Astrocyte of the cerebellum (primary cell): ENCODE results near the gene C10orf95.

Source experiments
- DNase-seq: peaks from one replicate; pipeline ENCODE4 v3.0.0-alpha.2; 2011; ENCODE audit warnings: low read depth
- H3K4me3 ChIP-seq: 2 replicates; pipeline ENCODE4 v1.5.1; 2011; ENCODE audit warnings: mild to moderate bottlenecking, low read depth, low read length, moderate library complexity
- in situ Hi-C: cut with HindIII; loops from 2 replicates; pipeline ENCODE4 v1.10.0; 2017; ENCODE audit warnings: low sequenced_read_pairs
- TF ChIP-seq, protein P1 (sequence below): IDR thresholded peaks from 2 replicates; pipeline ENCODE4 v1.5.1; 2012; ENCODE audit warnings: low read length, low read depth, moderate library complexity, mild to moderate bottlenecking; ENCODE audit errors: missing control alignments

C10orf95 gene

DNA sequence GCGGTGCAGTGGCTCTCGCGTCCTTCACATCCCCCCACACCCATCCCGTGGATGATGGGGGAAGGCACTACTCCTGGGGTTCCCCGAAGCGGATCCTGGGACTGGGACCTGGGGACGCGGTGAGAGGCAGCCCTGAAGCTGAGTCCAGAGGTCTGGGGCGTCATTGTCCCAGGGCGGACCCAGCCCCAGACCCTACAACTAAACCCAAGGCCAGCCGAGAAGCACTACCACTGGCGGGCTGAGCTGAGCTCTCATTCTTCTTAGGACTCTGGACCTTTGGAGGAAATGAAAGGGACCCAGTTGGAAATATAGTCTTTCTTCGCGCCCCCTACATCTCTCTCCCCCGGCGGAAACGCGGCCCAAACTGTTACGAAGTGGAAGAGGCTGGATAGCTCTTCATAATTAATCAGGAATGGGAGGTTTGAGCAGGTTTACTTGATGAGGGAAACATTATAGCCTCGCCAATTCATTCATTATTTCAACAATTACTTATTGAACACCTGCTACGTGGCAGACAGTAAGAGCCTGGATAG, 31.1 kb downstream of the C10orf95 start:
- peak overlapping the region; percentile 91 for H3K4me3 ChIP-seq
- TF ChIP-seq, protein P1, sequence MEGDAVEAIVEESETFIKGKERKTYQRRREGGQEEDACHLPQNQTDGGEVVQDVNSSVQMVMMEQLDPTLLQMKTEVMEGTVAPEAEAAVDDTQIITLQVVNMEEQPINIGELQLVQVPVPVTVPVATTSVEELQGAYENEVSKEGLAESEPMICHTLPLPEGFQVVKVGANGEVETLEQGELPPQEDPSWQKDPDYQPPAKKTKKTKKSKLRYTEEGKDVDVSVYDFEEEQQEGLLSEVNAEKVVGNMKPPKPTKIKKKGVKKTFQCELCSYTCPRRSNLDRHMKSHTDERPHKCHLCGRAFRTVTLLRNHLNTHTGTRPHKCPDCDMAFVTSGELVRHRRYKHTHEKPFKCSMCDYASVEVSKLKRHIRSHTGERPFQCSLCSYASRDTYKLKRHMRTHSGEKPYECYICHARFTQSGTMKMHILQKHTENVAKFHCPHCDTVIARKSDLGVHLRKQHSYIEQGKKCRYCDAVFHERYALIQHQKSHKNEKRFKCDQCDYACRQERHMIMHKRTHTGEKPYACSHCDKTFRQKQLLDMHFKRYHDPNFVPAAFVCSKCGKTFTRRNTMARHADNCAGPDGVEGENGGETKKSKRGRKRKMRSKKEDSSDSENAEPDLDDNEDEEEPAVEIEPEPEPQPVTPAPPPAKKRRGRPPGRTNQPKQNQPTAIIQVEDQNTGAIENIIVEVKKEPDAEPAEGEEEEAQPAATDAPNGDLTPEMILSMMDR: no peak
- in situ Hi-C loops: no loop called here
- DNase-seq: no peak

- DNase-seq: no peak
- H3K4me3 ChIP-seq: peak overlapping the region; percentile 91
- in situ Hi-C loops: no loop called here
- TF ChIP-seq, protein P1: no peak
These were observed 31.8 kb downstream of the C10orf95 start for GRCh38 chr10:102419269-102420180.

DNA sequence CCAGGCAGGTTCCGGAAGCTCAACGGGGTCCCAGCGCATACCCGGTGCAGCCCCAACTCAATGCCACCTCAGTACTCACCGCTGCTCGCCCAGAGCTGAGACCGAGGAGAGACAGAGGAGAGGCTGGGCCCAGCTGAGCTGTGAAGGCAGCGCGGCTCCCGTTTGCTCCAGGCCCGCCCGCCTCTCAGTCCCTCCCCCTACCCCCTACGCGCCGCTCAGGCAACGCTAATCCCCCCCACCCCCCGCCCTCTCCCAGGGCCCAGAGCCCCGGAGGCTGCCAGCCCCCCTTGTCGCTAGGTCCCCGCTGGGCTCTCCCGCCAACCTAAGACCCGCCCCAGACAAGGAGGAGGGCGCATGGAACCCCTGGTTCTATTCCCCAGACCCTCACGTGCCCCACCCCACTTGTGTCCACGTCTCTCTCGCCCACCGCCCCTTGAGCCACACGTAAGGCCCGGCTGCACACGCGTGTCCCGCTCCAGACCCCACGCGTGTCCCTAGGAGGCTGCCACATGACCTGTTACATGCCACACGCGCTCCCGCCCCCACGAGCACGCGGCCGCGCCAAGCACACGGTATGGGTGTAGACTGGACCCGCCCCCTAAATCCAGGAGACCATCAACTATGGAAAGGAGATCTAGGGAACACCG, 32.6 kb downstream of the C10orf95 start, which contains the start of gene PSD:
Gene PSD (minus strand): TSS at position 164 of the 647 bp plus-strand sequence. CDS start 1,747 bp downstream, outside the sequence.
- in situ Hi-C loops: no loop called here
- DNase-seq: no peak
- TF ChIP-seq, protein P1: no peak
- H3K4me3 ChIP-seq: peak within 1 kb of the TSS; percentile 91

GRCh38 chr10:102416695-102417094, 34.6 kb downstream of the C10orf95 start:
- DNase-seq: no peak
- TF ChIP-seq, protein P1: no peak
- H3K4me3 ChIP-seq: no peak overlapping the region
- in situ Hi-C loops: no loop called here

- no peak for DNase-seq
- H3K4me3 ChIP-seq: no peak overlapping the region
- TF ChIP-seq, protein P1: no peak
- in situ Hi-C loops: no loop called here
These were observed 35.1 kb downstream of the C10orf95 start for GRCh38 chr10:102416283-102416682.

DNA sequence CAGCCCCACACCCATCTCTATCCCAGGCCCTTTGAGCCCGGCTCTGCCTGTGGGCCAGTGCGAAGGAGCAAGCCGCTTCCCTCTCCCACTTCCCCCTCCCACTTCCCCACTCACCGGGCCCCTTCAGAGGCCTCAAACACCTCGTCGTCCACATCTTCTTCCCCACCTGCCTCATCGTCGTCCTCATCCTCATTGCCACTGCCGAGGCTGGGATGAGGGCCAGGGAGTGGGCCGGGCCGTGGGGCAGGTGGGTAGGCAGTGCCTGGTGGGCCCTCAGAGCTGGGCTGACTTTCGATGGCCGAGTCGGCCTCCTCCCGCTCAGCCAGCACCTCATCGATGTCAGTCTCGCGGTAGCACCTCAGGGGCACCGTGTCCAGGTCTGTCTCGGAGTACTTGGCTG, 36.6 kb downstream of the C10orf95 start:
- DNase-seq: no peak
- no peak overlapping the region for H3K4me3 ChIP-seq
- TF ChIP-seq, protein P1: no peak
- in situ Hi-C loops: no loop called here
